ENCODE data around the gene CERCAM. TPM values are rescaled to one million over a fixed set of nuclear protein-coding genes. Genes with fewer than 3 reads are reported as not detected.

Gene CERCAM
- total RNA-seq, 1 experiment from 2014 or later, result 18.7 TPM

DNA sequence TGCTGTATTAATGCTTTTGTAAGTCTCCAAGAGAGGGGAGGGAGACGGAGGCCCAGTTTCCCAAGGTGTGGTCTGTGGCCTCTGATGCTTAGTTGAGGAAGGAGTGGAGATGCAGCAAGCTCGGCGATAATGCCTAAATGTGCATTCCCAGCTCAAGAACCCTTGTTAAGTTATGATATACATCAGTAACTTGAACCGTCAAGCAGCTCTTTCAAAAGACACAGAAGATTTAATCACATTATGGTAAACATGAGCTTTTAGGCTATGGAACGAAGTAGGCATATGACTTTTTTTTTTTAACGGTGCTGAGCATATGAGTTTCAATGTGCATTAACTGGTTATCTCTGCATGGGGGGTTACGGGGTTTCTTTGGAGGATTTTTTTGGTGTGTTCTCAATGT, 61.5 kb downstream of the CERCAM start:
- no peak for TF ChIP-seq CTCF (IDR thresholded peaks at IDR 0.05; ENCODE audit: insufficient read depth in 1 of 2, low read depth in 1 of 2, low read length in 1 of 2, severe bottlenecking in 1 of 2, unreplicated experiment in 1 of 2)
- Mint-ChIP-seq H3K36me3 (ENCODE audit: insufficient read depth, unreplicated experiment) (peaks cover 40% of the 10 kb centered on the region), H3K27ac (ENCODE audit: unreplicated experiment) (no peak overlapping the region), H3K9me3 (ENCODE audit: unreplicated experiment) (no peaks in the 10 kb centered on the region), H3K4me3 (ENCODE audit: unreplicated experiment) (no peak overlapping the region), H3K27me3 (ENCODE audit: insufficient read depth, unreplicated experiment) (no peaks in the 10 kb centered on the region), H3K4me1 (ENCODE audit: low read depth, unreplicated experiment) (no peaks in the 10 kb centered on the region)
- intact Hi-C loops (cut with micrococcal nuclease; ENCODE audit: unreplicated experiment), result no loop called here
- no TSS peak for BruUV-seq (replicated peaks)
- H3K4me3 ChIP-seq (ENCODE audit: low read depth, low read length), result no peak overlapping the region
- POLR2A ChIA-PET, result interaction anchor here (0.6 kb wide), 1 partner anchor 14 kb away, joined by 3 read pairs; no protein-coding TSS in a partner anchor
- CTCF ChIA-PET, result interaction anchor here (1.0 kb wide), 1 partner anchor 141 kb away, joined by 3 read pairs; no protein-coding TSS in a partner anchor
- H3K4me1 ChIP-seq, result no peaks in the 10 kb centered on the region
- H3K36me3 ChIP-seq (ENCODE audit: control insufficient read depth, insufficient read depth, low read length), result peaks cover 2% of the 10 kb centered on the region
- DNase-seq, result no peak
- no peaks in the 10 kb centered on the region for H3K9me3 ChIP-seq
- no peaks in the 10 kb centered on the region for H3K27me3 ChIP-seq (replicated peaks; ENCODE audit: control insufficient read depth, insufficient read depth, low read length)

DNA sequence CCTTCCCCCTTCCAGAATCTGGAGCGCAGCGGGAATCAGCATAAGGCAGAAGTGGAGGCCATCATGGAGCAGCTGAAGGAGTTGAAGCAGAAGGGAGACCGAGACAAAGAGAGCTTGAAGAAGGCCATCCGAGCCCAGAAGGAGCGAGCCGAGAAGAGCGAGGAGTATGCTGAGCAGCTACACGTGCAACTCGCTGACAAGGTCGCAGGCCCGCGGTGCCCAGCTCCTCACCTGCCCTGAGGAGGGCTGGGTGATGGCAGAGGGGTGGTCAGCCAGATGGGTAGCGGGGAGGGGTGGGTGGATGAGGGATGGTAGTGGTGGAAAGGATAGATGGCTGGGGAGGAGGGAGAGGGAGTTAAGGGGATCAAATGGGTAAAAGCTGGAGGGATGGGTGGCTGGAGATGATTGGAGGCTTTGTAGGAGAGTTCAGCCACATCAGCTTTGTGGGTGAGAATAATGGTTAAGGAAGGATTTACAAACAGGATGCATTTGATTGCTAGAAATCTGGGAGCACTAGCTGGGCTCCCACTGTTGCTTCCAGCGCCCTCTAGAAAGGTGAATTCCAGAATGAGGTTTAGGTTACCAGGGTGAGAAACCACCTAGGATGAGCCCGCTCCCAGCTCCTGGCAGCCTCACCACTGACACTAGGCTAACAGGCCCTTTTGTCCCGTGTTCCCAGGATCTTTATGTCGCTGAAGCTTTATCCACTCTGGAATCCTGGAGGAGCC, 64.2 kb downstream of the CERCAM start:
- Mint-ChIP-seq H3K27ac (ENCODE audit: unreplicated experiment) (no peak overlapping the region), H3K4me3 (ENCODE audit: unreplicated experiment) (no peak overlapping the region), H3K9me3 (ENCODE audit: unreplicated experiment) (no peaks in the 10 kb centered on the region), H3K27me3 (ENCODE audit: insufficient read depth, unreplicated experiment) (no peaks in the 10 kb centered on the region), H3K36me3 (ENCODE audit: insufficient read depth, unreplicated experiment) (peaks cover 34% of the 10 kb centered on the region), H3K4me1 (ENCODE audit: low read depth, unreplicated experiment) (no peaks in the 10 kb centered on the region)
- no TSS peak for BruUV-seq (replicated peaks)
- intact Hi-C loops (cut with micrococcal nuclease; ENCODE audit: unreplicated experiment), result no loop called here
- POLR2A ChIA-PET, result no interaction called here
- Histone ChIP-seq H3K36me3 (ENCODE audit: control insufficient read depth, insufficient read depth, low read length) (peaks cover 2% of the 10 kb centered on the region), H3K4me1 (no peaks in the 10 kb centered on the region), H3K4me3 (ENCODE audit: low read depth, low read length) (no peak overlapping the region), H3K9me3 (no peaks in the 10 kb centered on the region), H3K27me3 (replicated peaks; ENCODE audit: control insufficient read depth, insufficient read depth, low read length) (no peaks in the 10 kb centered on the region)
- no peak for DNase-seq
- no peak for TF ChIP-seq CTCF (IDR thresholded peaks at IDR 0.05; ENCODE audit: insufficient read depth in 1 of 2, low read depth in 1 of 2, low read length in 1 of 2, severe bottlenecking in 1 of 2, unreplicated experiment in 1 of 2)
- CTCF ChIA-PET, result no interaction called here

DNA sequence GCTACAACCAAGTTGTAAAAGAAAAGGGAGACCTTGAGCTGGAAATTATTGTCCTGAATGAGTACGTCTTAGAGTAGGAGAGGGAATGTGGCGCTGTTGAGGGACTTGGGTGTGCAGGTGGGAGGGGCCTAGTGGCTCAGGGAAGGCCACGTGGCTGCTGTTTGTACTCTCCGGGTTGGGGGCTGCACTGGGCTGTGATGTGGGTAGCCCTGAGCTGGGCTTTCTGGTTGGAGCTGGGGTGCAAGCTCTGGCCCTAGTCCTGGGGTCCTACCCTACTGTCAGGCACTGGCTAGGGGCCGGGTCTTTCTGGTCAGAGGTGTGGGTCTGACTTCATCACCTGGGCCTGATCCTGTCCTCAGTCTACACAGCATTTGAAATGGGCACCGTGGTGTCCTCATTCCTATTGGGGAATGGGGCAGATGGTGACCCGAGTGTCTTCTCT, 64.8 kb downstream of the CERCAM start:
- no peaks in the 10 kb centered on the region for H3K27me3 ChIP-seq (replicated peaks; ENCODE audit: control insufficient read depth, insufficient read depth, low read length)
- BruUV-seq (replicated peaks), result no TSS peak
- DNase-seq, result no peak
- Mint-ChIP-seq H3K4me1 (ENCODE audit: low read depth, unreplicated experiment) (no peaks in the 10 kb centered on the region), H3K36me3 (ENCODE audit: insufficient read depth, unreplicated experiment) (peaks cover 34% of the 10 kb centered on the region), H3K27me3 (ENCODE audit: insufficient read depth, unreplicated experiment) (no peaks in the 10 kb centered on the region), H3K27ac (ENCODE audit: unreplicated experiment) (no peak overlapping the region), H3K4me3 (ENCODE audit: unreplicated experiment) (no peak overlapping the region), H3K9me3 (ENCODE audit: unreplicated experiment) (no peaks in the 10 kb centered on the region)
- no peak for TF ChIP-seq CTCF (IDR thresholded peaks at IDR 0.05; ENCODE audit: insufficient read depth in 1 of 2, low read depth in 1 of 2, low read length in 1 of 2, severe bottlenecking in 1 of 2, unreplicated experiment in 1 of 2)
- intact Hi-C loops (cut with micrococcal nuclease; ENCODE audit: unreplicated experiment), result no loop called here
- ChIA-PET POLR2A (no interaction called here), CTCF (no interaction called here)
- no peaks in the 10 kb centered on the region for H3K4me1 ChIP-seq
- peaks cover 2% of the 10 kb centered on the region for H3K36me3 ChIP-seq (ENCODE audit: control insufficient read depth, insufficient read depth, low read length)
- H3K9me3 ChIP-seq, result no peaks in the 10 kb centered on the region
- H3K4me3 ChIP-seq (ENCODE audit: low read depth, low read length), result no peak overlapping the region

All from Caco-2 (cell line).